SH-SY5Y (cell line): ENCODE measurements around the gene ANO9.

ENCODE experiments used
- GATA2 ChIP-seq: IDR thresholded peaks from 2 replicates; pipeline ENCODE4 v1.6.1; 2011; ENCODE audit warnings: mild to moderate bottlenecking, low read depth, low read length
- GATA3 ChIP-seq: IDR thresholded peaks from 2 replicates; pipeline ENCODE4 v1.6.1; 2011; ENCODE audit warnings: low read depth, mild to moderate bottlenecking, low read length, moderate library complexity

GRCh38 chr11:434496-434895 lies 7.3 kb downstream of the ANO9 start:
- TF ChIP-seq GATA2 (no peak), GATA3 (no peak)
